GM04503 (cell line): Measurements from ENCODE around the gene SBF2.

Experiments
- DNase-seq: peaks from one replicate; pipeline ENCODE4 v3.0.0-alpha.2; 2012; ENCODE audit warnings: low read depth

The SBF2 gene

GRCh38 chr11:10301656-10302358 is 7.8 kb upstream of the SBF2 start:
- no peak for DNase-seq

GRCh38 chr11:10298342-10298741 is 4.3 kb upstream of the SBF2 start:
- DNase-seq: no peak

GRCh38 chr11:10295064-10295901 is 1.3 kb upstream of the SBF2 start:
- no peak for DNase-seq

GRCh38 chr11:10294290-10294953 is 403 bp upstream of the SBF2 start:
- DNase-seq: no peak

- DNase-seq: no peak
Measured at GRCh38 chr11:10291801-10292638, 2.0 kb downstream of the SBF2 start.

- no peak for DNase-seq
Measured at GRCh38 chr11:10289765-10290380, 4.1 kb downstream of the SBF2 start.

GRCh38 chr11:10288881-10289764 is 4.9 kb downstream of the SBF2 start:
- no peak for DNase-seq

GRCh38 chr11:10287766-10288715 is 6.0 kb downstream of the SBF2 start:
- no peak for DNase-seq

GRCh38 chr11:10287140-10287539 is 6.9 kb downstream of the SBF2 start:
- no peak for DNase-seq

GRCh38 chr11:10285148-10285802 is 8.7 kb downstream of the SBF2 start:
- DNase-seq: no peak

GRCh38 chr11:10283991-10284390 is 10.0 kb downstream of the SBF2 start:
- no peak for DNase-seq

- no peak for DNase-seq
Measured at GRCh38 chr11:10282117-10282516, 11.9 kb downstream of the SBF2 start.

- DNase-seq: no peak
Measured at GRCh38 chr11:10275714-10276113, 18.3 kb downstream of the SBF2 start.

GRCh38 chr11:10274726-10275125 is 19.3 kb downstream of the SBF2 start:
- DNase-seq: no peak

GRCh38 chr11:10273738-10274137 is 20.3 kb downstream of the SBF2 start:
- no peak for DNase-seq

- no peak for DNase-seq
Measured at GRCh38 chr11:10272132-10272531, 21.9 kb downstream of the SBF2 start.

- DNase-seq: no peak
Measured at GRCh38 chr11:10268746-10269488, 25.1 kb downstream of the SBF2 start.

GRCh38 chr11:10267821-10268220 is 26.2 kb downstream of the SBF2 start:
- peak; percentile 30 for DNase-seq
